HepG2 (cell line): Measurements from ENCODE around the gene NOTO. TPM values are rescaled to one million over a fixed set of nuclear protein-coding genes. Genes with fewer than 3 reads are reported as not detected.

Experiments used
- ATAC-seq: fragments of 200-7000 bp; cut with Tn5 transposase; 3 replicates; pipeline ENCODE4 v1.9.1; 2020; ENCODE audit warnings: mild to moderate bottlenecking, moderate library complexity
- BruUV-seq: library from RNA; stranded (reverse); fragments of 400-500 nt; replicated peaks from 2 replicates; lab custom pipeline; 2021; lab: Mats Ljungman, UMichigan
- CTCF ChIA-PET: fragments of 300-600 bp; formaldehyde crosslinking; extraction: SDS; loops from one replicate; lab custom pipeline; 2021; ENCODE audit warnings: low total read pairs, inconsistent platforms, low intra/inter-chr PET ratio; lab: Yijun Ruan, JAX
- POLR2A ChIA-PET: fragments of 350-600 bp; sonication (Branson Sonifier 250); formaldehyde crosslinking; loops from one replicate; lab custom pipeline; 2020; ENCODE audit warnings: antibody characterized with exemption, inconsistent platforms; lab: Yijun Ruan, JAX
- DNase-seq: peaks from one replicate; pipeline ENCODE4 v3.0.0-alpha.2; 2015; ENCODE audit warnings: low spot score
- FAIRE-seq: peaks from 3 replicates; lab custom pipeline; 2011; peaks lifted over from hg19 to GRCh38; lab: Jason Lieb, UNC
- H2AFZ ChIP-seq: one replicate; pipeline ENCODE4 v1.6.1; 2011; ENCODE audit warnings: low read length, inconsistent platforms
- H3K27ac ChIP-seq: fragments of 300-600 bp; 3 replicates; pipeline ENCODE4 v1.8.0; 2011; ENCODE audit warnings: mixed run types, mild to moderate bottlenecking, mixed read lengths, low read length, inconsistent platforms; ENCODE audit not compliant: insufficient read depth; ENCODE audit errors: extremely low read length
- H3K27me3 ChIP-seq, 2 experiments: fragments of 200-600 bp in 1 of 2; 2 replicates in 1 of 2; 3 replicates in 1 of 2; pipeline versions ENCODE4 v1.6.0 to v1.8.0; 2011; ENCODE audit warnings: low read length in 2 of 2, mild to moderate bottlenecking in 2 of 2, moderate library complexity in 2 of 2, inconsistent platforms in 1 of 2; ENCODE audit not compliant: insufficient read depth in 2 of 2, control insufficient read depth in 1 of 2
- H3K36me3 ChIP-seq, 2 experiments: fragments of 200-600 bp in 1 of 2; replicated peaks in 1 of 2; 2 replicates in 1 of 2; 3 replicates in 1 of 2; pipeline versions ENCODE4 v1.5.1 to v1.8.0; 2011; ENCODE audit warnings: low read length in 2 of 2, inconsistent platforms in 1 of 2; ENCODE audit not compliant: insufficient read depth in 2 of 2, control insufficient read depth in 1 of 2
- H3K4me1 ChIP-seq: 2 replicates; pipeline ENCODE4 v1.5.1; 2012; ENCODE audit warnings: low read length, inconsistent platforms; ENCODE audit not compliant: insufficient read depth
- H3K4me2 ChIP-seq: 2 replicates; pipeline ENCODE4 v1.6.0; 2011; ENCODE audit warnings: low read depth, low read length, inconsistent platforms
- H3K4me3 ChIP-seq, 3 experiments: fragments of 200-600 bp in 1 of 3; sonication (generic), shearing (Covaris generic) in 1 of 3; replicated peaks in 1 of 3; 2 replicates each; pipeline ENCODE4 v1.5.1; 2011 to 2016; ENCODE audit warnings: low read length in 3 of 3, inconsistent platforms in 2 of 3, low read depth in 2 of 3, mild to moderate bottlenecking in 2 of 3, control low read depth in 1 of 3, mixed read lengths in 1 of 3; ENCODE audit not compliant: insufficient read depth in 1 of 3
- H3K79me2 ChIP-seq: one replicate; pipeline ENCODE4 v1.6.1; 2011; ENCODE audit warnings: low read length, inconsistent platforms; ENCODE audit not compliant: insufficient read depth
- H3K9ac ChIP-seq: 2 replicates; pipeline ENCODE4 v1.6.0; 2011; ENCODE audit warnings: mild to moderate bottlenecking, low read depth, low read length, inconsistent platforms; ENCODE audit not compliant: insufficient read depth
- H3K9me3 ChIP-seq: 2 replicates; pipeline ENCODE4 v1.5.1; 2012; ENCODE audit warnings: mild to moderate bottlenecking, low read length
- H4K20me1 ChIP-seq: 2 replicates; pipeline ENCODE4 v1.6.0; 2011; ENCODE audit warnings: inconsistent platforms, mild to moderate bottlenecking, low read length, moderate library complexity; ENCODE audit not compliant: insufficient read depth
- BRF2 ChIP-seq: sonication (generic); formaldehyde crosslinking; IDR thresholded peaks from 2 replicates; pipeline ENCODE4 v1.8.1; 2022; ENCODE audit warnings: mild to moderate bottlenecking, missing genetic modification reagents
- CEBPB ChIP-seq: IDR thresholded peaks from 2 replicates; pipeline ENCODE4 v1.6.1; 2011; ENCODE audit warnings: low read depth, low read length, improper control_type of control experiment, borderline replicate concordance
- DBP ChIP-seq: sonication (generic); formaldehyde crosslinking; IDR thresholded peaks from 2 replicates; pipeline ENCODE4 v1.4.0; 2020; ENCODE audit warnings: missing genetic modification reagents; ENCODE audit errors: not compliant biosample characterization
- FIP1L1 ChIP-seq: fragments of 200-400 bp; formaldehyde crosslinking; IDR thresholded peaks from 2 replicates; pipeline ENCODE4 v1.6.1; 2018; ENCODE audit warnings: low read depth, mild to moderate bottlenecking, low read length, moderate library complexity, borderline replicate concordance; ENCODE audit not compliant: insufficient read depth
- GRHL1 ChIP-seq: sonication (generic); formaldehyde crosslinking; conservative IDR thresholded peaks from 2 replicates; pipeline ENCODE4 v1.8.0; 2022; ENCODE audit warnings: missing genetic modification reagents
- MIXL1 ChIP-seq: IDR thresholded peaks from 2 replicates; pipeline ENCODE4 v1.6.1; 2016
- REXO4 ChIP-seq: sonication (generic); formaldehyde crosslinking; IDR thresholded peaks from 2 replicates; pipeline ENCODE4 v1.8.0; 2022; ENCODE audit warnings: missing genetic modification reagents, mild to moderate bottlenecking, borderline replicate concordance
- ZBTB3 ChIP-seq: sonication (generic); formaldehyde crosslinking; IDR thresholded peaks from 2 replicates; pipeline ENCODE4 v1.4.0; 2020; ENCODE audit warnings: low read depth, mild to moderate bottlenecking, moderate library complexity, missing genetic modification reagents, borderline replicate concordance
- ZNF543 ChIP-seq: sonication (generic); formaldehyde crosslinking; IDR thresholded peaks from 2 replicates; pipeline ENCODE4 v1.4.0; 2020; ENCODE audit warnings: mild to moderate bottlenecking, missing genetic modification reagents
- ZNF570 ChIP-seq: sonication (generic); formaldehyde crosslinking; IDR thresholded peaks from 2 replicates; pipeline ENCODE4 v1.4.0; 2020; ENCODE audit warnings: mild to moderate bottlenecking, missing genetic modification reagents, borderline replicate concordance
- WGBS: methylation state at CpG from one replicate; pipeline ENCODE4 v1.1.6; 2017; ENCODE audit warnings: low lambda C conversion rate; 5-methylcytosine and 5-hydroxymethylcytosine counted together
- in situ Hi-C: cut with HindIII; loops from 2 replicates; pipeline ENCODE4 v1.10.0; 2017; ENCODE audit warnings: low pct_unique_long_range_greater_than_20kb; ENCODE audit not compliant: extremely low pct_ligation_motif_present
- intact Hi-C: fragments of 100-400 bp; cut with micrococcal nuclease; formaldehyde crosslinking; loops from one replicate; pipeline ENCODE4 v1.10.0; 2022; ENCODE audit not compliant: unreplicated experiment
- polyA plus RNA-seq, 8 experiments: library from polyadenylated mRNA; depleted of rRNA in 3 of 8; stranded (reverse) in 7 of 8; unstranded in 1 of 8; fragments of >200 nt; fragmentation: Illumina TruSeq in 4 of 8; extraction: Trizol in 4 of 8; gene quantifications; 2 replicates each; pipeline versions ENCODE4 v1.2.1 to v1.2.3, GENCODE V29; 2011 to 2016; ENCODE audit warnings: low read depth in 4 of 8, missing spikeins in 1 of 8, mixed read lengths in 1 of 8; ENCODE audit not compliant: insufficient read depth in 1 of 8
- total RNA-seq, 5 experiments: library from RNA; depleted of rRNA; stranded (reverse); fragments of >200 nt; fragmentation: Illumina TruSeq; extraction: Trizol; gene quantifications; 2 replicates each; pipeline ENCODE4 v1.2.3, GENCODE V29; 2016; ENCODE audit warnings: low read depth in 1 of 5
- TF ChIP-seq, protein P1 (sequence below): sonication (generic); formaldehyde crosslinking; IDR thresholded peaks from 2 replicates; pipeline ENCODE4 v1.5.0; 2020; ENCODE audit warnings: missing genetic modification reagents

The NOTO gene
- total and polyA plus RNA-seq, 2 of the 13 experiments (the other 11 are each of a cell fraction or from before 2014, with no cell fraction given), result not detected

DNA sequence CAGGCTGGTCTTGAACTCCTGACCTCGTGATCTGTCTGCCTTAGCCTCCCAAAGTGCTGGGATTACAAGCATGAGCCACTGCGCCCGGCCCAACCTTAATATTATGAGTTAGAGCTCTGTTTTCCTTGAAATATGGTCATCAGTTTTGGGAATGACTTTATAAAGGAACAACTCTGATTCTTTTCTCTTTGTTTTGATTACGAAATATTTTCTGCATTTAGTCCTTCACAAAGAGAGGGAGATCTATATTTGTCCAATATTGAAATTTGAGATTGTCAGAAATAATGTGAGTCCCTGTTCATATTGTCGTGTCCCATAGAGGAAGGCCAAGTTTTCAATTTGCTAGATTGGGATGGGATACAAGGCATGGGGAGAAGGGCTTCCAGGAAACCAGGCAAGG is 14.8 kb downstream of the NOTO start:
- H3K4me3 ChIP-seq, result no peak overlapping the region
- no peak overlapping the region for H3K4me2 ChIP-seq
- BruUV-seq, result no TSS peak
- intact Hi-C loops (loop anchor here (10.0 kb wide), 1 partner anchor 168 kb away; the partner anchor contains the start of gene ALMS1), in situ Hi-C loops (no loop called here)
- FAIRE-seq, result no peak
- no peaks in the 10 kb centered on the region for H3K27me3 ChIP-seq
- ATAC-seq, result no peak
- H2AFZ ChIP-seq, result no peak overlapping the region
- peaks cover 12% of the 10 kb centered on the region; the same call in 1 of the 2 replicates for H4K20me1 ChIP-seq
- H3K27ac ChIP-seq, result no peak overlapping the region
- H3K79me2 ChIP-seq, result peaks cover 48% of the 10 kb centered on the region
- no peak overlapping the region for H3K9ac ChIP-seq
- TF ChIP-seq CEBPB (peak; percentile 63; the same call in 1 of the 2 replicates), ZNF570 (CRISPR knock-in tag) (no peak)
- 95% methylated on average over 5 of the region's 5 CpGs for WGBS
- peaks cover 21 to 46% of the 10 kb centered on the region in 2 experiments for H3K36me3 ChIP-seq
- CTCF ChIA-PET, result no interaction called here
- no peak for DNase-seq
- H3K4me1 ChIP-seq, result peaks cover 34% of the 10 kb centered on the region
- H3K9me3 ChIP-seq, result no peaks in the 10 kb centered on the region
- POLR2A ChIA-PET, result interaction anchor here (3.0 to 5.6 kb wide), 2 partner anchors 12 to 17 kb away, joined by 10 to 37 read pairs; partner anchors contain the start of genes CCT7 and PRADC1

DNA sequence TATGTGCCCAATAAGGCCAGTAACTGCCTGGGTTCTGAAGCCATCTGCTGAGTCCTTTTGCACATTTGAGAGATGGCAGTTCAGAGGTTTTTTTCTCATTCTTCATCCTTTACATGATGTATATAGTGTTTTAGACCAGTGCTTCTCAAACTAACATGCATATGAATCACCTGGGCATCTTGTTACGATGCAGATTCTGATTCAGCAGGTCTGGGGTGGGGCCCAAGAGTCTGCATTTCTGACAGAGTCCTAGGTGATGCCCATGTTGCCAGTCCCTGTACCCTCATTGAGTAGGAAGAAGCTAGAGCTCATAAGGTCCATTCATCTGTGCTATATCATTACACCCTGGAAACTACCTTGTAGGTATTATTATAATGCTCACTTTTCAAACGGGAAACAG is 15.5 kb downstream of the NOTO start:
- Histone ChIP-seq H3K9me3 (no peaks in the 10 kb centered on the region), H3K4me3 (no peak overlapping the region), H3K79me2 (peaks cover 48% of the 10 kb centered on the region), H3K4me2 (no peak overlapping the region), H4K20me1 (peaks cover 12% of the 10 kb centered on the region; the same call in 1 of the 2 replicates), H3K36me3 (peaks cover 28 to 53% of the 10 kb centered on the region in 2 experiments), H3K27me3 (no peaks in the 10 kb centered on the region), H3K9ac (no peak overlapping the region), H2AFZ (no peak overlapping the region), H3K27ac (no peak overlapping the region), H3K4me1 (peaks cover 29% of the 10 kb centered on the region)
- no peak for FAIRE-seq
- in situ Hi-C loops (no loop called here), intact Hi-C loops (loop anchor here (10.0 kb wide), 1 partner anchor 167 kb away; the partner anchor contains the start of gene ALMS1)
- DNase-seq, result no peak
- CTCF ChIA-PET, result no interaction called here
- no peak for ATAC-seq
- WGBS, result 84% methylated on average over 2 of the region's 2 CpGs
- POLR2A ChIA-PET, result interaction anchor here (3.0 to 5.6 kb wide), 2 partner anchors 12 to 16 kb away, joined by 10 to 37 read pairs; partner anchors contain the start of genes CCT7 and PRADC1
- BruUV-seq, result no TSS peak
- TF ChIP-seq, protein P1, sequence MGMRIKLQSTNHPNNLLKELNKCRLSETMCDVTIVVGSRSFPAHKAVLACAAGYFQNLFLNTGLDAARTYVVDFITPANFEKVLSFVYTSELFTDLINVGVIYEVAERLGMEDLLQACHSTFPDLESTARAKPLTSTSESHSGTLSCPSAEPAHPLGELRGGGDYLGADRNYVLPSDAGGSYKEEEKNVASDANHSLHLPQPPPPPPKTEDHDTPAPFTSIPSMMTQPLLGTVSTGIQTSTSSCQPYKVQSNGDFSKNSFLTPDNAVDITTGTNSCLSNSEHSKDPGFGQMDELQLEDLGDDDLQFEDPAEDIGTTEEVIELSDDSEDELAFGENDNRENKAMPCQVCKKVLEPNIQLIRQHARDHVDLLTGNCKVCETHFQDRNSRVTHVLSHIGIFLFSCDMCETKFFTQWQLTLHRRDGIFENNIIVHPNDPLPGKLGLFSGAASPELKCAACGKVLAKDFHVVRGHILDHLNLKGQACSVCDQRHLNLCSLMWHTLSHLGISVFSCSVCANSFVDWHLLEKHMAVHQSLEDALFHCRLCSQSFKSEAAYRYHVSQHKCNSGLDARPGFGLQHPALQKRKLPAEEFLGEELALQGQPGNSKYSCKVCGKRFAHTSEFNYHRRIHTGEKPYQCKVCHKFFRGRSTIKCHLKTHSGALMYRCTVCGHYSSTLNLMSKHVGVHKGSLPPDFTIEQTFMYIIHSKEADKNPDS (CRISPR knock-in tag), result no peak
- TF ChIP-seq ZNF543, result no peak
- no peak for TF ChIP-seq FIP1L1
- TF ChIP-seq REXO4 (CRISPR knock-in tag), result no peak
- TF ChIP-seq BRF2 (CRISPR knock-in tag), result no peak
- TF ChIP-seq DBP (CRISPR knock-in tag), result no peak
- no peak for TF ChIP-seq GRHL1
- no peak for TF ChIP-seq ZBTB3 (CRISPR knock-in tag)
- TF ChIP-seq MIXL1 (CRISPR knock-in tag), result no peak
